Keratinocyte (primary cell): ENCODE data around the gene TEX53.

Experiments used
- CTCF ChIP-seq, 3 experiments: IDR thresholded peaks in 1 of 3; conservative IDR thresholded peaks in 1 of 3; optimal IDR thresholded peaks in 1 of 3; 2 replicates in 2 of 3; 3 replicates in 1 of 3; pipeline versions ENCODE3 to v1.5.1; 2011; ENCODE audit warnings: low read length in 3 of 3, mild to moderate bottlenecking in 3 of 3, moderate library complexity in 2 of 3, control low read depth in 1 of 3, inconsistent platforms in 1 of 3; ENCODE audit not compliant: insufficient read depth in 2 of 3; ENCODE audit errors: extremely low read depth in 1 of 3
- EZH2 ChIP-seq: IDR thresholded peaks from one replicate; pipeline ENCODE4 v1.6.1; 2012; ENCODE audit warnings: inconsistent platforms, mild to moderate bottlenecking, low read length, moderate library complexity

DNA sequence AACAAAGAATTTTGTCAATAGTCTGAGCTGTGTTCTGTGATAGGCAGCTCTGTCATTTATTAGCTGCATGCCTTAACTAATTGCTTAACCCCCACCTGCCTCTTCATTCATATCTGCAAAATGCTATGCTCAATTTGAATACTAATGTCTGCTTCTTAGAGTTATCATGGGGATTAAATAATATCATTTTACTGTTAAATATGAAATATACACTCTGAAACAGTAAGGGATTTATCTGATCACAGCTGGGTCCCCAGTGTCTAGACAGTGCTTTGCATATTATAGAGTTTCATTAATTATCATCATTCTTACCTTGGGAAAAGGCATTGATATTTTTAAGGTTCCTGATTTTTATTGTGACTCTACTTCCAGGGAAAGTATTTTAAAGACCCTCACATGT lies 12.4 kb upstream of the TEX53 start:
- TF ChIP-seq CTCF (optimal IDR thresholded peaks at IDR 0.05 in 1 of 3, IDR thresholded peaks at IDR 0.05 in 1 of 3, conservative IDR thresholded peaks at IDR 0.05 in 1 of 3; ENCODE audit: extremely low read depth in 1 of 3, insufficient read depth in 2 of 3, low read length in 3 of 3): no peak
- TF ChIP-seq EZH2: no peak
